Small intestine (tissue), 7 donors: ENCODE results near the gene ACP7. TPM values are rescaled to one million over a fixed set of nuclear protein-coding genes. Genes with fewer than 3 reads are reported as not detected.

Source experiments
- DNase-seq, 2 donors: peaks; one replicate each; pipeline versions ENCODE4 v3.0.0 to v3.0.0-alpha.2; 2013
- FAIRE-seq: peaks from 2 replicates; lab custom pipeline; 2012; peaks lifted over from hg19 to GRCh38; lab: Jason Lieb, UNC
- H3K27ac ChIP-seq, 3 donors: one replicate each; pipeline ENCODE4 v1.5.1; 2013; ENCODE audit warnings: low read length in 2 of 3, mild to moderate bottlenecking in 2 of 3, control low read depth in 1 of 3, inconsistent platforms in 1 of 3, low read depth in 1 of 3, moderate library complexity in 1 of 3
- H3K27me3 ChIP-seq, 3 donors: one replicate each; pipeline ENCODE4 v1.6.1; 2013; ENCODE audit warnings: low read length in 3 of 3, inconsistent platforms in 1 of 3; ENCODE audit not compliant: control insufficient read depth in 3 of 3, insufficient read depth in 3 of 3
- H3K36me3 ChIP-seq, 3 donors: one replicate each; pipeline ENCODE4 v1.6.1; 2013; ENCODE audit warnings: low read length in 3 of 3, inconsistent platforms in 1 of 3, low read depth in 1 of 3, mild to moderate bottlenecking in 1 of 3, moderate library complexity in 1 of 3; ENCODE audit not compliant: control insufficient read depth in 3 of 3, insufficient read depth in 2 of 3
- H3K4me1 ChIP-seq, 3 donors: one replicate each; pipeline ENCODE4 v1.6.1; 2013; ENCODE audit warnings: low read length in 2 of 3, inconsistent platforms in 1 of 3, low read depth in 1 of 3, mild to moderate bottlenecking in 1 of 3, moderate library complexity in 1 of 3; ENCODE audit not compliant: control insufficient read depth in 3 of 3, insufficient read depth in 2 of 3
- H3K4me3 ChIP-seq, 3 donors: one replicate each; pipeline ENCODE4 v1.5.1; 2013; ENCODE audit warnings: low read length in 3 of 3, control low read depth in 1 of 3, inconsistent platforms in 1 of 3, low read depth in 1 of 3, mild to moderate bottlenecking in 1 of 3, moderate library complexity in 1 of 3
- H3K9me3 ChIP-seq, 2 donors: one replicate each; pipeline ENCODE4 v1.6.1; 2013; ENCODE audit warnings: low read depth in 1 of 2, low read length in 1 of 2; ENCODE audit not compliant: control insufficient read depth in 2 of 2, insufficient read depth in 1 of 2
- WGBS, 3 donors: extraction: QIAGEN DNeasy Blood & Tissue Kit; methylation state at CpG; one replicate each; pipeline ENCODE4 v1.1.7; 2013; 5-methylcytosine and 5-hydroxymethylcytosine counted together
- polyA plus RNA-seq, 4 donors: library from polyadenylated mRNA; stranded (reverse) in 3 of 4; unstranded in 1 of 4; fragments of 200-250 nt in 3 of 4; fragments of 120-200 nt in 1 of 4; gene quantifications; one replicate each; pipeline versions ENCODE4 v1.2.1 to v1.2.3, GENCODE V29; 2013
- donor health status: healthy with polysubstance abuse.
- donor health status: control.
- donor health status: control.
- donor health status: Bipolar disorder and iron deficiency.
- donor health status: healthy.

ACP7 gene
- polyA plus RNA-seq, 4 donors = 0.01 to 2.9 TPM; not detected in 2

DNA sequence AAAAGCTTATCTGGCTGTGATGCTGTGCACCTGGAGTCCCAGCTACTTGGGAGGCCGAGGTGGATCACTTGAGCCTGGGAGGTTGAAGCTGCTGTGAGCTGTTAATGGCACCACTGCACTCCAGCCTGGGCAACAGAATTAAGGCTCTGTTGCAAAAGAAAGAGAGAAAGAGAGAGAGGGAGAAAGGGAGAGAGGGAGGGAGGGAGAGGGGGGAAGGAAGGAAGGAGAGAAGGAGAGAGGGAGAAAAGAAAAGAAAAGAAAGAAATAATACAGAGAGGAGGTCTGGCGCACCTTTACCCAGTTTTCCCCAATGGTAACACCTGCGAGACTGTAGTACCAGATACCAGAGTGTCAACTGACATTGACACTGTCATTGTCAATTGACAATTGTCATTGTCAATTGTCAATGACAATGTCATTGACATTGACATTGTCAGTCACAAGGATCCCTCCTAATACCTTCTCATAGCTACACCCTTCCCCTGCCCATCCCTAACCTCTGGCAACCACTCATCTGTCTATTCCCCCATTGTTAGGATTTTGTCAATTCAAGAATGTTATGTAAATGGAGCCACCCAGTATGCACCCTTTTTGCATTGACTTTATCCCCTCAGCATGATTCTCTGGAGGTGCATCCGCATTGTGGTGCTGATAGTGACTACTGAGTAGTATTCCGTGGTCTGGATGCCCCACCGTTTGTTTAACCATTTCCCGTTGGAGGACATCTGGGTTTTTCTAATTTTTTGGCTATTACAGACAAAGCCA, 62.7 kb downstream of the ACP7 start:
- DNase-seq (no peak), FAIRE-seq (no peak)
- Histone ChIP-seq H3K27ac (peak overlapping the region in 1 of 3 donors; percentile 88), H3K9me3 (peaks cover 0 to 3% of the 10 kb centered on the region in 2 donors), H3K27me3 (no peaks in the 10 kb centered on the region), H3K4me3 (no peak overlapping the region), H3K36me3 (peaks cover 0 to 28% (median 0%) of the 10 kb centered on the region in 3 donors), H3K4me1 (peaks cover 6 to 42% (median 6%) of the 10 kb centered on the region in 3 donors)
- WGBS, 3 donors = 75 to 85% (median 82%) methylated on average over 7 of the region's 7 CpGs

DNA sequence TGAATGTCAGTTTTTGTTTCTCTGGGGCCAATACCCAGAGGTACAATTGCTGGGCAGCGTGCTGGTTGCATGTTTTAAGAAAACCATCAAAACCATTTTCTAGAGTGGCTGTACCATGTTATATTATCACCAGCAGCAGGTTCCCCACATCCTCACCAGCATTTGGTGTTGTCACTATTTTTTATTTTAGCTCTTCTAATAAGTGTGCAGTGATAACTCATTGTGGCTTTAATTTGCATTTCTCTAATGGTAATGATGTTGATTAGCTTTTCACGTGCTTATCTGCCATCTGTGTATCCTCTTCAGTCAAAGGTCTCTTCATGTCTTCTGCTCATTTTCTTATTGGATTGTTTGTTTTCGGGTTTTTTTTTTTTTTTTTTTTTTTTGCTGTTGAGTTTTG, 63.3 kb downstream of the ACP7 start:
- WGBS, 3 donors = 70 to 86% (median 75%) methylated on average over 3 of the region's 3 CpGs
- Histone ChIP-seq H3K36me3 (peaks cover 0 to 26% (median 0%) of the 10 kb centered on the region in 3 donors), H3K27ac (no peak overlapping the region), H3K4me3 (no peak overlapping the region), H3K4me1 (peaks cover 6 to 42% (median 6%) of the 10 kb centered on the region in 3 donors), H3K27me3 (no peaks in the 10 kb centered on the region), H3K9me3 (peaks cover 0 to 3% of the 10 kb centered on the region in 2 donors)
- FAIRE-seq (no peak), DNase-seq (no peak)

DNA sequence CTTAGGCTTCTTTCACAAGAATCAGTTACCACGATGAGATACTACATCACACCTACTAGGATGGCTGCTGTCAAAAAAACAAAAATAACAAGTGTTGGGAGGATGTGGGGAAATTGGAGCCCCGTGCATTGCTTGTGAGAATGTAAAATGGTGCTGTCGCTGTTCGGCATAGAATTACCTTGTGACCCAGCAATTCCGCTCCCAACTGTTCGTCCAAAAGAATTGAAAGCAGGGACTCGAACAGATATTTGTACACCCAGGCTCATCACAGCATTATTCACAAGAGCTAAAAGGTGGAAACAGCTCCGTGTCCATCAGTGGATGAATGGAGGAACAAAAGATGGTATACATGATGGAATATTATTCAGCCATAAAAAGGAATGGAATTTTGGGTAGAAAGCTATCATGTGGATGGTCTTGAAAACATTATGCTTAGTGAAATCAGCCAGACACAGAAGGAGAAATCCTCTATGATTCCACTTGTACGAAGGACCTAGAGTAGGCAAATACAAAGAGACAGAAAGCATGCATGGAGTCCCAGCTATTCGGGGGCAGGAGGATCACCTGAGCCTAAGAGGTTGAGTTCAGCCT, 64.9 kb downstream of the ACP7 start:
- no peak overlapping the region for H3K27ac ChIP-seq
- H3K4me3 ChIP-seq = no peak overlapping the region
- peaks cover 0 to 3% of the 10 kb centered on the region in 2 donors for H3K9me3 ChIP-seq
- peaks cover 0 to 32% (median 0%) of the 10 kb centered on the region in 3 donors for H3K36me3 ChIP-seq
- DNase-seq = no peak
- no peaks in the 10 kb centered on the region for H3K27me3 ChIP-seq
- H3K4me1 ChIP-seq = peaks cover 6 to 40% (median 6%) of the 10 kb centered on the region in 3 donors
- FAIRE-seq = no peak
- 95 to 99% (median 97%) methylated on average over 10 of the region's 10 CpGs for WGBS, 3 donors

DNA sequence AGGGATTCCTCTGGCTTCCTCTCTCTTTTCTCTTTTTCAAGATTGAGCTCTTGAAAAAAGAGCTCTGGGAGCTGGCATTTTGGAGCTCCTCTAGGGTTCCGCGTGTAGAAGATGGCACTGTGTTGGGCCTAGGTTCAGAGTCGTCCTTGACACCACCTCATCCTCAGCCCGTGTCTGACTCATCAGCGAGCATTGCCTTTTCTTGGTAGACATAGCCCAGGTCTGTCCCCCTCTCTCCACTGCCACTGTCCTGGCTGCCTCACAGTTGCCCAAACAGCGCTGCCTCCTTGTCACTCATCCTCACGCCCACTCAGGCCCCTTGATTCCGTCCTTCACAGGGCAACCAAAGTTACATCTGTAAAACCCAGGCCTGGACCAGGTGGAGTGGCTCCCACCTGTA, 66.1 kb downstream of the ACP7 start:
- no peak for DNase-seq
- peaks cover 0 to 36% (median 0%) of the 10 kb centered on the region in 3 donors for H3K36me3 ChIP-seq
- 89 to 92% (median 91%) methylated on average over 8 of the region's 8 CpGs for WGBS, 3 donors
- H3K27ac ChIP-seq = no peak overlapping the region
- no peak for FAIRE-seq
- no peaks in the 10 kb centered on the region for H3K27me3 ChIP-seq
- no peak overlapping the region for H3K4me3 ChIP-seq
- peaks cover 1 to 40% (median 4%) of the 10 kb centered on the region in 3 donors for H3K4me1 ChIP-seq
- H3K9me3 ChIP-seq = peaks cover 0 to 3% of the 10 kb centered on the region in 2 donors

DNA sequence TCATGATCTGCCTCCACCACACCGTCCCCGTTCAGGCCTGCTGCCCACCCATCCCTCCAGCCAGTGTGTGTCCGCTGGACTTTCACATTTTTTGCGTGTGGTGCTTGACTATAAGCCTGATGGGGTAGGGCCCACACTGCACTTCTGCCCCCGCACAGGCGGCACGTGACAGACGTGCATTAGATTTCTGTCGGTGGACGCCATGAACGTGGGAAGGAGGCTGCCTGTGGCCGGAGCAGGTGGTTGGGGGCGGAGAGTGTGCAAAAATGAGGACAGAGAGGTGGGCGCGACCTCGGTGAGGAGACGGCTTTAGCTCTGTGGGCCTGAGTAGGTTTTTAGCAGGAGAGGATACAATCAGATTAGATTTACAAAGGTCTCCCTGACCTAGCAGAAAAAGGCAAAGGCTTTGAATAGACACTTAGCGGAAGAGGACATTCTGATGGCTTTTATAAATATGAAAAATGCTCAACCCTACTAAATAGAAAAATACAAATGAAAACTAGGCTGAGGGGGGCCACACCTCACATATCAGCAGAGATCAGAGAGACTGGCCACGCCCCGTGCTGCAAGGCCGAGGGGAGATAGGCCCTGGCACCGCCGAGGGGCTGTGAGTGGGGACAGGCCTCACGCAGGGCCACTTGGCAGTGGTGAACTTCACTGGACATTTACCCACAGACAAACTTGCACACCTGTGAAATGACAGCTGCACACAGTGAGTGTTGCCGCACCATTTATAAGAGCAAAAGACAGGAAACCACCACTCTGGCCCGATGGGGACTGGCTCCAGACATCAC, 66.8 kb downstream of the ACP7 start:
- Histone ChIP-seq H3K9me3 (peaks cover 0 to 3% of the 10 kb centered on the region in 2 donors), H3K36me3 (peaks cover 0 to 42% (median 0%) of the 10 kb centered on the region in 3 donors), H3K27me3 (no peaks in the 10 kb centered on the region), H3K27ac (no peak overlapping the region), H3K4me1 (peaks cover 0 to 41% (median under 1%) of the 10 kb centered on the region in 3 donors), H3K4me3 (no peak overlapping the region)
- no peak for FAIRE-seq
- DNase-seq = no peak
- WGBS, 3 donors = 80 to 85% (median 83%) methylated on average over 26 of the region's 26 CpGs

DNA sequence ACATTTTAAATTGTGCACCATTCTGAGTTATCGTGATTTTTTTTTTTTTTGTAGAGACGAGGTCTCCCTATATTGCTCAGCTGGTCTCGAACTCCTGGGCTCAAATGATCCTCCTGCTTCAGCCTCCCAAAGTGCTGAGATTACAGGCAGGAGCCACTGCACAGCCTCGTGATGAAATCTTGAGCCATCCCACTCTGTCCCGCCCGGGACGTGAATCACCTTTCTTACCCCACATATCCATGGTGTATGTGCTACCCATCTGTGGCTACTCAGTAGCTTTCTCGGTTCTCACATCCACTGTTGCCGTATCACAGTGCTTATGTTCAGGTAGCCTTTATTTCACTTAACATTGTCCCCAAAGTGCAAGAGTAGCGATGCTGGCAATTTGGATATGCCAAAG, 67.9 kb downstream of the ACP7 start:
- H3K27ac ChIP-seq = no peak overlapping the region
- DNase-seq (no peak), FAIRE-seq (no peak)
- peaks cover 0 to 46% (median 0%) of the 10 kb centered on the region in 3 donors for H3K36me3 ChIP-seq
- no peaks in the 10 kb centered on the region for H3K27me3 ChIP-seq
- WGBS, 3 donors = 89 to 93% (median 89%) methylated on average over 10 of the region's 10 CpGs
- no peak overlapping the region for H3K4me3 ChIP-seq
- peaks cover 0 to 43% (median 5%) of the 10 kb centered on the region in 3 donors for H3K4me1 ChIP-seq
- H3K9me3 ChIP-seq = peaks cover 0 to 3% of the 10 kb centered on the region in 2 donors

DNA sequence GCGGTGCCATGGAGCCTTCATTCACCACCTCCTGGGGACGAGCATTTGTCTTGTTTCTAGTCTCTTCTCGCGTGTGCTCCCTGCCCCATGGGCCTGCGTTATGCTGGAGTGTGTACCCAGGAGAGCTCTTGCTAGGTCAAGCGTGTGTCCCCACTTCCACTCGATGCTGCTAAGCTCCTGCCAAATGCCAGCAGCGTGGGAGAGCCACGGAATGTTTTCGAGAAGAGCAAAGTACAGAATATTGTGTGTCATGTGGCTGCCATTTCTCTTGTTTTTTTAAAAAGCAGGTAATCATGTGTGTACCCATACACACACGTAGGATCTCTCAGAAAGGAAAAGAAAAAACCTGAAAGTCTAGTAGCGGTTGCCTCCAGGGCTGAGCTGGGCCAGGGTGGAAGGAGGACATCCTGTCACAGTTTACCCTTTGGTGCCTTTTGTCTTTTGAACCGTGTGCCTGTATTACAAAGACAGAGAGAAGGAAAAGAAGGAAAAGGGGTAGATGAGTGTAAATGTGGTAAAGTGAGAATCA, 70.0 kb downstream of the ACP7 start:
- FAIRE-seq = no peak
- 61 to 81% (median 75%) methylated on average over 13 of the region's 13 CpGs for WGBS, 3 donors

More for the DNA sequence above, 70.0 kb downstream of the ACP7 start:
- peaks cover 0 to 64% (median 5%) of the 10 kb centered on the region in 3 donors for H3K4me1 ChIP-seq
- no peaks in the 10 kb centered on the region for H3K27me3 ChIP-seq
- no peak overlapping the region for H3K4me3 ChIP-seq
- H3K36me3 ChIP-seq = peaks cover 0 to 56% (median 0%) of the 10 kb centered on the region in 3 donors
- H3K27ac ChIP-seq = peak overlapping the region in 1 of 3 donors; percentile 15
- no peaks in the 10 kb centered on the region for H3K9me3 ChIP-seq
- DNase-seq = peak in 1 of 2 donors; percentile 42
